ENCODE results near the gene TM4SF18. TPM values are rescaled to one million over a fixed set of nuclear protein-coding genes. Genes with fewer than 3 reads are reported as not detected.

TM4SF18 gene
- total RNA-seq, 3 donors from 2014 or later (not counting 1 experiment from before 2014, with no cell fraction given) = not detected

GRCh38 chr3:149371723-149372114 lies 38.3 kb upstream of the TM4SF18 start:
- Histone ChIP-seq H3K4me1 (ENCODE audit: control insufficient read depth, insufficient read depth, low read length) (no peaks in the 10 kb centered on the region), H3K4me3 (ENCODE audit: low read length) (no peak overlapping the region), H3K36me3 (ENCODE audit: control insufficient read depth, insufficient read depth, low read length) (no peaks in the 10 kb centered on the region), H3K27ac (ENCODE audit: low read length) (no peak overlapping the region), H3K27me3 (ENCODE audit: control insufficient read depth, insufficient read depth, low read length) (no peaks in the 10 kb centered on the region), H3K9me3 (ENCODE audit: control insufficient read depth, insufficient read depth, low read length) (no peaks in the 10 kb centered on the region)
- WGBS (ENCODE audit: insufficient coverage) = 80% methylated on average over 2 of the region's 2 CpGs
- Mint-ChIP-seq H3K27me3 (ENCODE audit: low read depth in 2 of 2) (peaks cover 0 to 3% of the 10 kb centered on the region in 2 donors), H3K27ac (no peak overlapping the region), H3K36me3 (no peaks in the 10 kb centered on the region), H3K9me3 (no peaks in the 10 kb centered on the region), H3K4me1 (no peaks in the 10 kb centered on the region), H3K4me3 (no peak overlapping the region)
- intact Hi-C loops (cut with micrococcal nuclease) = no loop called here
- no peak for ATAC-seq
- no peak for TF ChIP-seq CTCF (IDR thresholded peaks at IDR 0.05)
- no peak for DNase-seq

- intact Hi-C loops (cut with micrococcal nuclease) = no loop called here
- H3K27me3 Mint-ChIP-seq (ENCODE audit: low read depth in 2 of 2) = peaks cover 0 to 3% of the 10 kb centered on the region in 2 donors
- Histone ChIP-seq H3K4me1 (ENCODE audit: control insufficient read depth, insufficient read depth, low read length) (no peaks in the 10 kb centered on the region), H3K27me3 (ENCODE audit: control insufficient read depth, insufficient read depth, low read length) (no peaks in the 10 kb centered on the region), H3K27ac (ENCODE audit: low read length) (no peak overlapping the region), H3K36me3 (ENCODE audit: control insufficient read depth, insufficient read depth, low read length) (no peaks in the 10 kb centered on the region), H3K9me3 (ENCODE audit: control insufficient read depth, insufficient read depth, low read length) (no peaks in the 10 kb centered on the region), H3K4me3 (ENCODE audit: low read length) (no peak overlapping the region)
- H3K4me1 Mint-ChIP-seq = no peaks in the 10 kb centered on the region
- ATAC-seq (no peak), DNase-seq (no peak)
- H3K27ac Mint-ChIP-seq = no peak overlapping the region
- H3K4me3 Mint-ChIP-seq = no peak overlapping the region
- TF ChIP-seq CTCF (IDR thresholded peaks at IDR 0.05) = no peak
- whole genome bisulfite sequencing (ENCODE audit: insufficient coverage) = 36% methylated on average over 7 of the region's 7 CpGs
- no peaks in the 10 kb centered on the region for H3K9me3 Mint-ChIP-seq
- no peaks in the 10 kb centered on the region for H3K36me3 Mint-ChIP-seq
Measured at GRCh38 chr3:149371001-149371722, 37.7 kb upstream of the TM4SF18 start.

- Mint-ChIP-seq H3K9me3 (no peaks in the 10 kb centered on the region), H3K4me3 (no peak overlapping the region), H3K4me1 (no peaks in the 10 kb centered on the region), H3K27me3 (ENCODE audit: low read depth in 2 of 2) (peaks cover 0 to 3% of the 10 kb centered on the region in 2 donors), H3K36me3 (no peaks in the 10 kb centered on the region), H3K27ac (no peak overlapping the region)
- Histone ChIP-seq H3K4me3 (ENCODE audit: low read length) (no peak overlapping the region), H3K36me3 (ENCODE audit: control insufficient read depth, insufficient read depth, low read length) (no peaks in the 10 kb centered on the region), H3K27me3 (ENCODE audit: control insufficient read depth, insufficient read depth, low read length) (no peaks in the 10 kb centered on the region), H3K4me1 (ENCODE audit: control insufficient read depth, insufficient read depth, low read length) (no peaks in the 10 kb centered on the region), H3K9me3 (ENCODE audit: control insufficient read depth, insufficient read depth, low read length) (no peaks in the 10 kb centered on the region), H3K27ac (ENCODE audit: low read length) (no peak overlapping the region)
- intact Hi-C loops (cut with micrococcal nuclease) = no loop called here
- TF ChIP-seq CTCF (IDR thresholded peaks at IDR 0.05) = no peak
- no peak for DNase-seq
- ATAC-seq = no peak
- 76% methylated on average over 3 of the region's 3 CpGs for whole genome bisulfite sequencing (ENCODE audit: insufficient coverage)
Measured at GRCh38 chr3:149369991-149370866, 36.8 kb upstream of the TM4SF18 start.

Data from natural killer cell (primary cell).